GM21723 (cell line): ENCODE data around the gene JAKMIP1.
"Not testable (repeated sequence)": the region's sequence is repeated elsewhere in the genome, so short reads cannot be mapped to it uniquely, and the experiment has no call there.

Experiments used
- ATAC-seq: cut with Tn5 transposase; IDR thresholded peaks from one replicate; pipeline ENCODE4 v1.9.1; 2021; ENCODE audit warnings: mild to moderate bottlenecking, moderate library complexity; ENCODE audit not compliant: unreplicated experiment

Gene JAKMIP1

DNA sequence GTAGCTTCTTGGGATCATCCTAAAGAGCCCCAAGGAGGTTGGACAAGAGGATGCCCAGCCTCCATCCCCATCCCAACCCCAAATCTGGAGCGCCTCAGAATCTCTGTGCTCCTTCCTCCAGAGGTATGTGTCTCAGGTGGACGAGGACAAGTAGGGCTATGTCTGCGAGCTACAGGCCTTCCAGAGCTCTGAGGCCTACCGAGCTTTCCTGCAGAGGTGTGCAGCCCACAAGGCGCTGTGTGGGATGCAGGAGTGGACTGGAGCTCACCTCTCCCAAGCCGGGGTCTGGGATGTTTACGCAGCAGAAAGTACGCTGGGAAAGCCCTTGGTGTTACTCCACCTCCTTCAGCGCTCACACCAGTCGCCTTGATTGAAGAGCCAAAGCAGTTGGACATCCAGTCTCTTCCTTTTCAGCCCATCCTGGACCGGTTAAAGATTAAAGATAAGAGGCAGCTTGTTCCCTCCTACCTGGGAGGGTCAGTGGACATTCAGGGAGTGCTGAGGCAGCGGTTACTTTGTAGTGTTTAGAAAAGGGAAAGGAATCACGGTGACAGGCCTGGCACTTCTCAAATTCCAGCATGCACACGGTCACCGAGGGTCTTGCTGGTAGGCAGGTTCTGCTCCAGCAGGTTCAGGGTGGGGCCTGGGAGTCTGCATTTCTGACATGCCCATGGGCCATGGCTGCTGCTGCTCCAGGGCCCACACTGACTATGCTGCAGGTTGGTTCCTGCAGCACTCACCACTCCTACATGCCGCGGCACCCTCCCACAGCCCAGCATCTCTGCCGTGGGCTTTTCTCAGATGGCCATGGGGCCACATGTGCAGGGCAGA lies 29.5 kb upstream of the JAKMIP1 start:
- ATAC-seq: no peak

DNA sequence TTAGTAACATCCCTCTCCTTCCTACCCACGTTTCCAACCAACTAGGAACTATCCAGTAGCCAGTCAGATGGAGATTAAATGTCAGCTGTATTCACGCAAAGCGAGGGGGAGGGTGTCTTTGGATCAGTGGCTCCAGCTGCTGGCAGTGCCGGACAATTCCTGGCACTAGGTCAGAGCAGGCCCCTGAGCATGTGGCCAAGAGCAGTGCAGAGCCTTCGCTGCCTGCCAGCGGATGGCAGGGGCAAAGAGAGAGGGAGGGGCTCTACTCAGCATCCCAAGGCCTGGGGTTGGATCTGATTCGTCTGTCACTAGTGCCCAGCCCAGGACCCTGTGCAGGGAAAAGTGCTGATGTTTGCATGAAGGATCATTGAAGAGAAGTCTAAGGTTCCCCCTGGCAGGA lies 28.7 kb upstream of the JAKMIP1 start:
- ATAC-seq: no peak

DNA sequence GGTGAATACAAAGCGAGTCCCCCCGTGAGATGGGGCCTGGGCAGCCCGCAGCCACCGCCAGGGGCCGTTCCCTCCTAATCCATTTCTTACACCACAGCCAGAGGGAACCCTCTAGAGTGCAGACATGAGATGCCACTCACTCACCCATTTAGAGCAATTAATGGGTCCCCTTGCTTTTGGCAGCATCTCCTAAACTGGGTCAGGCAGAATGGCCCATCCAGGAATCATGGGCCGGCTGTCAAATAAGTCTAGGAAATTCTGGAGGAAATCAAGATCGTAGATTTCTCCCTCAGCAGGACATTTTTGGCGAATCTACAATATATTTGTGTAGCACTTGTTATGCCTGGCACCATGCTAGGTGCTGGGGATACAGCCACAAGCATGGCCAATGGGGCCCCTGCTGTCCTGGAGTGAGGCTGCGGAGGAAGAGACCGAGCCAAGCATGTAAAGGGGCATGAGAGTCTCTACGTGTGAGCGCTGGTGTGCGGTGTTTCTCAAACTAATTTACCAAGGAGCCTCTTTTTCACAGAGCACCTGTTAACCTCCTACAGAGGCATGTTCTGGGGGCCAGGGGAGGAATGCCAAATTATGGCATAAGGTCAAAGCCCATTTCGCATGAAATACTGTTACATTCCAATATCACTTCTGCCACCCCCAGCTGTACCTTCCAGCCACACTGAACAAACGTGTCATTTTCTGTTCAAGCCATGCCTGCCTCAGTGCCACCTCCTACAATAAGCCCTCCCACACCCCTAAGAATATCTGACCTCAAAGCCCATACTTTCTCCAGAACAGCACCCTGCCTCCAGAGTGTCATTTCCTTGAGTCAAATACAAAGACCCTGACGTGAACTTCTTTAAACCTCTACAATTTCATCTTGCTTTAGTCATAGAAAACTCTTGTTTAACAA lies 28.1 kb upstream of the JAKMIP1 start:
- no peak for ATAC-seq

DNA sequence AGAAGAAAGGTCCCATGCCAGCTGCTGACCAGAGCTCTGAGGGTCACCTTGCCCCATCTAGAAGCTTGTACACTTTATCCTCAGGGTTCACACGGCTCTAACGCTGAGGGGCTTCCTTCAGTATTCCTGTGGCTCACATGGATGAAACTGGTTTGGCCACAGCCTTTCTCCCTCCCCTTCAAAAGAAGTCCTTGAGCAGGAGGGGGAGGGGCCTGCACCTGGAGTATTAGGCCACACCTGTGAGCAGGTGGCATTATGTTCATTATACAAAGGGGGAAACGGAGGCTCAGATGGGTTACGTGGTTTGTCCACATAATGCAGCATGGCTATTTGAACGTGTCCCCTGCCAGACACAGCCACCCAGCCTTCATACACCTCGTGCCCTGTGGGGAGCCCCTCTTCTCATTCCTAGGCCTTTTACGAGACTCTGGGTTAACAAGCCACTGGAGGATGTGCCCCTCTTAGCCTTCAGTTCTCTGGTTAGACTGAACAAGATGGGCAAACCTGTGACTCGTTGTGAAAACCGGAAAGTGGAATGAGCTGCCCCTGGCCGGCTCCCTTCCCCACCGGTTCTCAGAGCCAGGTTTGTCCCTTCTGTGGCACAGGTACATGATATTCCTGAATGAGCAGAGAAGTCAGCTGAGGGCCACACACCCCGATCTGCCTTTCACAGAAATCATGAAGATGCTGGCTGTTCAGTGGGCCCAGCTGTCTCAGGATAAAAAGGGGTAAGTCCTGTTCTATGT lies 27.2 kb upstream of the JAKMIP1 start:
- no peak for ATAC-seq

DNA sequence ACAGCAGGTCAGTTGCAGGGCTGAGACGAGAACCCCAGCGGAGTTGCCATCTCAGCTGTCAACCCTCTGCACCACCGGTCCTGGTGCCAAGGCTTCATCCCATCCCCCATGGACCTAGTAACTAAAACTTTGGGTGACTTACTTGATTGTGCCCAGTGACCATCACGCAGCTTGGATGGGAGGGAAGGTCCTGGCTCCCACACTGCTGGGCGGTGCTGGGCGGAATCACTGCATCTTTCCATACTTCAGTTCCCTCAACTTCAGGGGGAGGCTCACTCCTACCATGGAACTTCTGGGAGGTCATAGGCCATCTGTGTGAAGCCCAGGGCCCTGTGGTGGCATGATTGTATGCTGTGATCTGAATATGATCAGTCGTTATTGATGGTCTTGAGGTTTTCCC lies 26.2 kb upstream of the JAKMIP1 start:
- no peak for ATAC-seq

DNA sequence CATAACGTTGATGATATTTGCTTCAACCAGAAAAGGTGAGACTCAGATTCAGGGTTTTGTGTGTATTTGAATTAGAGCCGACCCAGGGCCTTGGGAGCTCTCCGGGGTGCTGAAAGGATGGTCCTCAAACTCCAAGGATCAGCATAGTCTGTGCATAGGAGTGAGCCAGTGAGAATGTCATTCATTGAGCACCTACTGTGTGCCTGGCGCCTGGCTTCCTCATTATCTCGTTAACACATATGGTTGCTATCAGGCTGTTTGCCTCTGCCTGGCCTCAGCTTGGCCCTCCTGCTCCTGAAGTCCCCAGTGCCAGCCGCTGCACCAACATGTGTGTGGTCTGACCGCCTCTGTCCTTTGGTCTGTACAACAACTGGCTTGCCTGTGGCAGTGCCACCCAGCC lies 25.1 kb upstream of the JAKMIP1 start:
- ATAC-seq: no peak

DNA sequence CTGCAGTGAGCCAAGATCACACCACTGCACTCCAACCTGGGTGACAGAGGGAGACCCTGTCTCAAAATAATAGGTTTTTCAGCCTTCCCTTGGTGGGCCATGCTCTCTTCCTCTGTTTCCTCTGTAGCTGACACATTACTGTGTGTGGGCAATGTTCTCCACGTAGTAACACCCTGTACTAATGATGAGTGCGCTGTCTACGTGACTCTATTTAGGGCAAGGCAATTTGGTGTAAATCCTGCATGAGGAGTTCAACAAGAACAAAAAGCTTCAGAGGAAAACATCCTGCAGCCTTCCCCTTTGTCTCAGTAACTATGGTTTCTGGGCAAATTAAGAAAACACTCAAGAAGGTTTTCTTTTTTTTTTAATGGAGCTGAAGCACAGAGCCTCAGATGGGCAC lies 24.4 kb upstream of the JAKMIP1 start:
- no peak for ATAC-seq

DNA sequence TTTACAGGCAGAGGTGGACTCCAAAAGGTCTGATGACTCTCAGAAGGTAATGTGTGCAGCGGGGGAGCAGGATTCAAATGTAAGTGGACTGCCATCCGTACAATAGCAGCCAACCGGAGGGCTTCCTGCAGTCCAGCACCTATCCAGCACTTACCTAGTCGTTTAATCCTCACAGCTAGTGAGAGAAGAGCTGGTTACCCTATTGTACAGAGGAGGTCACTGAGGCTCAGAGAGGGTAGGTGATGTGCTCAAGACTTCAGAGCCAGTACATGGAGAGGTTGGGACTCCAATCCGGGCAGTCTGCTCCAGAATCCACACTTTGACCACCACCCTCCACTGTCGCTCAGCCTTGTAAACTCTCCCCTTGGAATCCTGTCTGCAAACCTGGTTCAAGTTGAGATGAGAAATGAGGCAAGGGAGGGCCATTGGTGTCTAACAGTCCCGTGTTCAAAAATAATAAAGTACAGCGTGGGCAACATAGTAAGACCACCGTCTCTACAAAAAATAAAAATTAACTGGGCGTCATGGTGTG lies 22.5 kb upstream of the JAKMIP1 start:
- ATAC-seq: no peak

DNA sequence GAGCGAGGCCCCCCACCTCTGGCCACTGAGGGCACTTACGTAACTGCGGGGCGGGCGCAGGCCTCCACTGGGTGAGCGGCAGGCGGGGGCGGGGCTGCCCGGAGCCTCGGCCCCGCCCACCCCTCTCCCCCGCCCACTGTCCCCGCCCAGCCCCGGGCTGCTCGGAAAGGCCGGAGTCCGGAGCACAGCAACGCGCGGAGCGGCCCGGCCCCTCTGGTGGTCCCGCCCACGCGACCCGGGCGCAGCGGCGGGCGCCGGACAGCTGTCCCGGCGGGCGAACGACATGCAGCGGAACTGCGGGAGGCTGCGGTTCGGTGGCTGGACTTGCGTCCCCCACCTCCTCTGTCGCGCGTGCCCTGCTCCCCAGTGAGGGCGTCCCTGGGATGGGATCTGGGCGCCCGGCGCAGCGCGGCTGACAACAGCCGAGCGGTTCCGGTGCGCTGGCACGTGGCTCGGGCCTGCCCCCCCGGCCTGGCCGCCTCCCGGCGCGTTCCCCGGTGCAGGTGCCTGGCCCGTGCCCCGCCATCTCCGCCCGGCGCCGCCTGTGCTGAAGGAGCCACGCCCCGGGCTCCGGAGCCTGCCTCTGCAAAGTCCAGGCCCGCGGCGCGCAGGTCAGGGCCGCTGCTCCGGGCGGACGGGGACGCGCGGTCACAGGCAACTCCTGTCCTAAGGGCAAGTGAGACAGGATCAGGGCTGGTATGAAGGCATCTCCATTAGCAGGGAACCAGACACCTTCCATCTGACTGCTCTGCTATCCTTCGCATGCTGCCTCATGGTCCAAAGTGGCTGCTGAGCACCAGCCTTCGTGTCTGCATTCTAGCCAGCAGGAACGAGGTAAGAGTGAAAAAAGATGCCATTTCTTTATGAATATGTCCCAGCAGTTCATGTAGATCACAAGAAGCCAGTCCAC lies 21.8 kb upstream of the JAKMIP1 start:
- ATAC-seq: no peak

DNA sequence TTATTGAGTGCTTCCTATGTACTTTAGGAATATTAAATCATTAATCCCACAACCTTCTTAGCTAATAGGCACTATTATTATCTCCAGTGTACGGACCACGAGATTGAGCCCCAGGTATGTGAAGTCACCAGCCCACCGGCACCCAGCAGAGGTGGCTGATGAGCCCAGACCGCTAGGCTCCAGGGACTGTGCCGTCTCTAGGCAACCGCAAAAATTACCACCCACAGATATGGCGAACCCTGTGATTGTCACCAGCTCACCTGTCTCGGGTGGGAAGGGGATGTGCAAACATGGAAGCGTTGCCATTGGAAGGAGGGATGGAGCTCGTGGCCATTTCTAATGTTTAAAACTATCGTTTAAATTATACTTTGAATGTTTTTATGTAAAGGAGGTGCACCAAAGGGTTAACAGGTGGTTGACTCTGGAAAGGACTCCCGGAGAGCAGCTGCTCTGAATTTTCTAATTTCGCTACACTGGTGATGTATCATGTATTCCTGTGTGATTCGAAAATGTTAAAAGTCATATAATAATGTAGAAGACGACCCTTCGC lies 21.0 kb upstream of the JAKMIP1 start:
- ATAC-seq: no peak

DNA sequence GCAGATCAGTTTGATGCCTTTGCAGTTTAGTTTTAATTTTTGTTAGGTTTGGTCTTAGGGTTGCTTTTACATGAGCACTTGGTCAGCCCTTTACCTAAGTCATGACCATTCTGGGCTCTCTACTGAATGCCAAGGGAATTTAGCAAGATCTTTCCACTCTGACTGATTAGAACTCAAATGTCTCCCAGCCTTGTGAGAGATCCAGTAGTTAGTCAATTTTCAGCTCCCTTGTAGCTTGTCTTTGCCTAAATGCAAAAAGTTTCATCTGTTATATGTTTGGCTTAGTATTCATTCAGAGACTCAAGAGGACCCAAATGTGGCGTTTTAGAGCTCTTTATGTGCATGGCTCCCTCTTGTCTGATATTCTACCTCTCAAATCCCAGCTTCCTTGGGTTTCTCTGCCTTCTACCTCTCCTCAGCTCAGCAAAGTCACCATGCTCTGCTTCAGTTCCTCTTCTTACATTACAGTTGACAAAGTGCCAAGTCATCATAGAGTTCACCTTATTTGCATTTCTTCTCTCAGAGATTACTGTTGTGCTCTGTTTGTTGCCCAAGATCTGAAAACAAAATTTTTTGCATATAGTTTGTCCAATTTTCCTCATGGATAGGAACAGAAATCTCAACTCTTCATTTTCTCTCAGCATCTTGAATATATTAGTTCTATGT lies 17.5 kb upstream of the JAKMIP1 start:
- peak; percentile 96 for ATAC-seq

DNA sequence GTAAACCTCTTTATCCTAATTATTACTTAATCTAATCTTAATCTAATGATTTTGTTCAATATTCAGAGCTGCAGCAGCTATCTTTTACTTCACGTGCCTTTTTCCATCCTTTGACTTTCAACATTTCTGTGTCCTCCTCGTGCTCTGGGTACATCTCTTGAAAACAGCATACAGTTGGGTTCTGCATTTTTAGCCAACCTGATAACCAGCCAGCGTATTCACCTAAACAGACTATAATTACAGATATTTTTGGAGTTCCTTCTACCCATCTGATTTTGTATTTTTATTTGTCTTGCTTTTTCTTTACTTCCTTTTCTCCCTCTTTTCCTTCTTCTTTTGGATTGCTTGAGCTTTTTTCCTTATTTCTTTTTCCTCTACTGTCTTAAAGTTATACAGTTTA lies 16.2 kb upstream of the JAKMIP1 start:
- no peak for ATAC-seq

DNA sequence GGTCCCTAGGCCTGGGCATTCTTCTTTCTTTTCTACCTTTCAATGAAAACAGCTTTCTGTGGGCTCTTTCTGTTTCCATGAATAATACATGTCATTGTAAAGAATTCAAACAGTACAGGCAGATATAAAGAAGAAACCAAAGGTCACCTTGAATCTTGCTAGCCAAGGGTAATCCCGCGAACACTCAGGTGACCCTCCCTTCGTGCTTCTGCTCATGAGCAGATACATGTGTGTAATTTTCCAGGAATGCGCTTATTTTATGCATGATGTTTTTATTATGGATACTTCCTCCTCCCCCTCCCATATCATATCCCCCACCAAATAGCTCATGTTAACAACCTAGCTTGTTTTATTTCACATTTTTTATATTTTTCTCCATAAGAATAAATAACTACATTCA lies 9.6 kb upstream of the JAKMIP1 start:
- ATAC-seq: no peak

DNA sequence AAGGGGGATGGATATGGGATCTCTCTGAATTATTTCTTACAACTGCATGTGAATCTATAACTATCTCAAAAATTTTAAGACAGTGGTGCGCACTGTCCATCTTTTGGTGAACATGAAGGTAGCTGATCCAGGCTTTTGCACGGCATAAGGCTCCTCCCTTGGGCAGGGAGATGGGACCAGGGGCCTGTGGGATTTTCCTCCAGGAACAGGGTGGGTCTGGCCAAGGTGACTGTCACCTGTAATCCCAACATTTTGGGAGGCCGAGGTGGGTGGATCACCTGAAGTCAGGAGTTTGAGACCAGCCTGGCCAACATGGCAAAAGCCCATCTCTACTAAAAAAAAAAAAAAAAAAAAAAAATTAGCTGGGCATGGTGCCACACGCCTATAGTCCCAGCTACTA lies 8.9 kb upstream of the JAKMIP1 start:
- ATAC-seq: not testable (repeated sequence)

DNA sequence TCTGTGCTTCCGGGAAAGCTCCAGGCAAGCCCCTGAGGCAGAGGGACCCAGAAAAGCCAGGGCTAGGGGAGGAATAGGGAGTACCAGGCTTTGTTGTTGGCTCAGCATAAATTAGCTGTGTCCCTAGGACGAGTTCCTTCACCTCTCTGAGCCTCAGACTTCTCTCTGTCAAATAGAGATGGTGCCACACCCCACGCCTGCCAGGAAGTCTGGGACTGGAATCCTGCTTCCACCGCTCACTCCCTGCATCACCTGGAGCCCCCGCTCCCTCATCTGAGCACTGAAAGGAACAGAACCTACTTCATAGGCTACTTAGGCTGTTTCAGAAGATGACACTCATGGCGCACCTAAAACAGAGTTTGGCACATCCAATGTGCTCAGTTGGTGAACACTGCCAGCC lies 8.1 kb upstream of the JAKMIP1 start:
- ATAC-seq: no peak

DNA sequence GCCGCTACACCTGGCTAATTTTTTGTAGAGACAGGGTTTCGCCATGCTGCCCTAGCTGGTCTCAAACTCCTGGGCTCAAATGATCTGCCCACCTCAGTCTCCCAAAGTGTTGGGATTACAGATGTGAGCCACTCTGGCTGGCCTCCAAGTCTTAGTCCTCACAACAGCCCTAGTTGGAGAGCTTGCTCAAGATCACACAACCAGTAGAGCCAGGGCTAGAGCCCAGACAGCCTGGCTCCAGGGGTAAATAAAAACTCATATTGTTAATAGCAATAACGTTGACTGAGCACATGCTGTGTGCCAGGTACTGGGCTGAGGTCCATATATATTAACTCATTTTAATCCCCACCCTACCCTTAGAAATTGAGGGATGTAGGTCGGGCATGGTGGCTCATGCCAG lies 7.3 kb upstream of the JAKMIP1 start:
- ATAC-seq: no peak

DNA sequence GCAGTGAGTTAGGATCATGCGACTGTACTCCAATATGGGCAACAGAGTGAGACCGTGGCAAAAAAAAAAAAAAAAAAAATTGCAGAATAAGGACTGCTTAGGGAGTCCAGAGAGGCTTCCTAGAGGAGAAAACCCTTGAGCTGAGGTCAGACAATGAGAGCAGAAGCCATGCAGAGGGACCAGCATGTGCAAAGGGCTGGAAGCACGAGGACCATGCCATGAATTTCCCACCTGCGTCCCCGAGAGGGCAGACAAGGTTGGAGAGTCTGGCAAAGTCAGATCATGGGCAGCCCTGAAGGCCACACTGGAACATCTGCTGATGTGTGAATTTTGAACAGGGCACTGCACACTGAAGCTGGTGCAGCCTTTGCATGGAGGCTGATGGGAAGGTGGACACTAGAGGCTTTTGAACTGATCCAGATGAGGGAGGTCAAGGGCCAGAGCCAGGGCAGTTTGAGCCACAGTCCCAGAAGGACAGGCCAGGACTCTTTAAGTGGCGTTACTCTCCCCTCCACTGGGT lies 6.5 kb upstream of the JAKMIP1 start:
- ATAC-seq: no peak

DNA sequence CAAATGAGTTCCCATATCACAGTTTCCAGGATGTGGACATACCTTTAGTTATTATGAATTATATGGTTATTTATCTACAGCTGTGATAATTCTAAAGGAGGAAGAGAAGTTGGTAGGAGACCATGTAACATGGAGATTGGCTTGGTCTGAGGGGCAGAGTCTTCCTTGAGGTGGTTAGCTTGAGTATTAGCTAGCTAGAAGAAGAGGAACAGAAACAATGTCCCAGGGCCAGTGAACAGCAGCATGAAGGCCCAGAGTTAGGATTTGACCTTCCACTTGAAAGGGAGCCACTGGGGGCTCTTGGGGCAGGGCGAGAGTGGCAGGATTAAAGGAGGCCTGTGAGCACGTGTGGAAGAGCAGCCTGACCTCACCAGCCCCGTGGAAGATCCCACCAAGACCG lies 5.6 kb upstream of the JAKMIP1 start:
- no peak for ATAC-seq

DNA sequence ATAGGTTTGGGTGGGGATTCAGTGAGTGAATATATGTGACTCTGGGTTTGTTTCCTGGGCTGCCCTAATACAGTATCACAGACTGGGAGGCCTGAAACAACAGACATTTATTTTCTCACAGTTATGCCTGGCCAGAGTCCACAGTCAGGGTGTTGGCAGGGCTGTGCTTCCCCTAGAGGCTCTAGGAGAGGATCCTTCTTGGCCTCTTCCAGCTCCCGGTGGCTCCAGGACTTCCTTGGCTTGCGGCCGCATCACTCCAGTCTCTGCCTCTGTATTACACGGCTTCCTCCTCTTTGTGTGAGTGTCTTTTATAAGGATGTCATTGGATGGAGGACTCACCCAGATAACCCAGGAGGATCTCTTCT lies 5.2 kb upstream of the JAKMIP1 start:
- no peak for ATAC-seq
